Bronchial epithelial cell (primary cell): ENCODE results near the gene EYS. TPM values are rescaled to one million over a fixed set of nuclear protein-coding genes. Genes with fewer than 3 reads are reported as not detected.

Experiments
- DNase-seq: peaks from one replicate; pipeline ENCODE4 v3.0.0-alpha.2; 2010; ENCODE audit warnings: low read depth
- FAIRE-seq: peaks from 2 replicates; lab custom pipeline; 2011; peaks lifted over from hg19 to GRCh38; lab: Jason Lieb, UNC
- H3K27me3 ChIP-seq: 2 replicates; pipeline ENCODE4 v1.5.1; 2011; ENCODE audit warnings: low read length; ENCODE audit not compliant: control insufficient read depth, insufficient read depth
- H3K36me3 ChIP-seq: 2 replicates; pipeline ENCODE4 v1.5.1; 2011; ENCODE audit warnings: low read length; ENCODE audit not compliant: control insufficient read depth, insufficient read depth
- H3K4me3 ChIP-seq: 2 replicates; pipeline ENCODE4 v1.5.1; 2011; ENCODE audit warnings: mild to moderate bottlenecking, low read depth, low read length, control low read depth
- CTCF ChIP-seq: IDR thresholded peaks from 2 replicates; pipeline ENCODE4 v1.5.1; 2011; ENCODE audit warnings: mild to moderate bottlenecking, moderate library complexity, low read length, control low read depth, inconsistent platforms; ENCODE audit not compliant: insufficient read depth, severe bottlenecking
- total RNA-seq: library from RNA; depleted of rRNA; stranded (reverse); fragments of >200 nt; gene quantifications from 2 replicates; pipeline ENCODE4 v1.2.1, GENCODE V29; 2014

EYS gene
- total RNA-seq, 1 donor from 2014 or later, result 0.53 TPM

- no peak for FAIRE-seq
- no peaks in the 10 kb centered on the region for H3K27me3 ChIP-seq
- H3K4me3 ChIP-seq, result no peak overlapping the region
- no peak for TF ChIP-seq CTCF
- no peaks in the 10 kb centered on the region for H3K36me3 ChIP-seq
- peak; percentile 86 for DNase-seq
Measured at GRCh38 chr6:63732336-63732735, 1974.7 kb downstream of the EYS start.

- DNase-seq (peak; percentile 13), FAIRE-seq (no peak)
- Histone ChIP-seq H3K27me3 (no peaks in the 10 kb centered on the region), H3K4me3 (no peak overlapping the region), H3K36me3 (no peaks in the 10 kb centered on the region)
- no peak for TF ChIP-seq CTCF
Measured at GRCh38 chr6:63731930-63732329, 1975.1 kb downstream of the EYS start.

GRCh38 chr6:63730311-63730710, 1976.7 kb downstream of the EYS start:
- Histone ChIP-seq H3K36me3 (no peaks in the 10 kb centered on the region), H3K4me3 (no peak overlapping the region), H3K27me3 (no peaks in the 10 kb centered on the region)
- DNase-seq (no peak), FAIRE-seq (no peak)
- no peak for TF ChIP-seq CTCF

GRCh38 chr6:63724721-63725120, 1982.3 kb downstream of the EYS start:
- H3K4me3 ChIP-seq, result no peak overlapping the region
- DNase-seq (no peak), FAIRE-seq (no peak)
- H3K27me3 ChIP-seq, result no peaks in the 10 kb centered on the region
- no peaks in the 10 kb centered on the region for H3K36me3 ChIP-seq
- no peak for TF ChIP-seq CTCF

- DNase-seq, result no peak
- TF ChIP-seq CTCF, result no peak
Measured at GRCh38 chr6:63721181-63721580, 1985.8 kb downstream of the EYS start.

GRCh38 chr6:63716169-63716568, 1990.9 kb downstream of the EYS start:
- H3K4me3 ChIP-seq, result no peak overlapping the region
- FAIRE-seq (no peak), DNase-seq (no peak)
- TF ChIP-seq CTCF, result no peak
- H3K36me3 ChIP-seq, result peaks cover 2% of the 10 kb centered on the region
- H3K27me3 ChIP-seq, result no peaks in the 10 kb centered on the region

More at GRCh38 chr6:63721181-63721580, 1985.8 kb downstream of the EYS start:
- no peaks in the 10 kb centered on the region for H3K36me3 ChIP-seq
- FAIRE-seq, result no peak
- H3K4me3 ChIP-seq, result no peak overlapping the region
- no peaks in the 10 kb centered on the region for H3K27me3 ChIP-seq
